OCI-LY7 (cell line): ENCODE results near the gene AMIGO1.

Source experiments
- CTCF ChIP-seq: fragments of 200-600 bp; sonication (generic); conservative IDR thresholded peaks from 2 replicates; pipeline ENCODE4 v1.5.1; 2014; ENCODE audit warnings: mild to moderate bottlenecking, antibody characterized with exemption, low read length, moderate library complexity, mixed read lengths
- EZH2phosphoT487 ChIP-seq: fragments of 200-600 bp; sonication (generic); IDR thresholded peaks from 2 replicates; pipeline ENCODE4 v1.6.1; 2018; ENCODE audit warnings: low read depth, borderline replicate concordance, mild to moderate bottlenecking, mixed run types, antibody characterized with exemption, low read length, moderate library complexity, mixed read lengths

- TF ChIP-seq CTCF (no peak), EZH2phosphoT487 (no peak)
Measured at GRCh38 chr1:109479901-109480300, 29.6 kb downstream of the AMIGO1 start.
